Measurements from ENCODE around the gene ZBTB5.

ZBTB5 gene

DNA sequence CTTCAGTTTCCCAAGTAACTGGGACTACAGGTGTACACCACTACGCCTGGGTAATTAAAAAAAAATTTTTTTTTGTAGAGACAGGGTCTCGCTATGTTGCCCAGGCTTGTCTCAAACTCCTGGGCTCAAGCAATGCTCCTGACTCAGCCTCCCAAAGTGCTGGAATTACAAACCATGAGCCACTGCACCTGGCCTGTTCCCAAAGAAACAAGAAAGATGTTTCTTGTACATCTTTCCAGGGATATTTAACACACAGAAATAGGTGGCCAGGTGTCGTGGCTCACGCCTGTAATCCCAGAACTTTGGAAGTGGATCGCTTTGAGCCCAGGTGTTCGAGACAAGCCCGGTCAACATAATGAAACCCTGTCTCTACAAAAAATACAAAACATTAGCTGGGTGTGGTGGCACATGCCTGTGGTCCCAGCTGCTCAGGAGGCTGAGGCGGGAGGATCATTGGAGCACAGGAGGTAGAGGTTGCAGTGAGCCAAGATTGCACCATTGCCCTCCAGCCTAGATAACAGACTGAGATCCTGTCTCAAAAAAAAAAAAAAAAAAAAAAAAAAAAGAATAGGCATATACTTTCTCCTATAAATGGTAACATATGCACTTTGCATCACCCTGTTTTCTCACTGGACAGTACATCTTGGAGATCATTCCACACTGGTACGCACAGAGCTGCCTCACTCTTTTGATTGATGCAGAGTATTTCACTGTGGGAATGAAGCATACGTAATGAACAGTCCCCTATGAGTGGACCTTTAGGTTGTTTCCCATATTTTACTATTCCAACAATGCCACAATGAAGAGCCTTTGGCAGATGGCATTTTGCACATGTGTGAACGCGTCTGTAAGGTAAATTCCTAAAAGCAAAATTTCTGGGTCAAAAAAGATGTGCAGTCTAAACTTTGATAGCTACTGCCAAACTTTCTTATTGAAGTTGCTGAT, 44.7 kb downstream of the ZBTB5 start:
- TF ChIP-seq, protein P1, sequence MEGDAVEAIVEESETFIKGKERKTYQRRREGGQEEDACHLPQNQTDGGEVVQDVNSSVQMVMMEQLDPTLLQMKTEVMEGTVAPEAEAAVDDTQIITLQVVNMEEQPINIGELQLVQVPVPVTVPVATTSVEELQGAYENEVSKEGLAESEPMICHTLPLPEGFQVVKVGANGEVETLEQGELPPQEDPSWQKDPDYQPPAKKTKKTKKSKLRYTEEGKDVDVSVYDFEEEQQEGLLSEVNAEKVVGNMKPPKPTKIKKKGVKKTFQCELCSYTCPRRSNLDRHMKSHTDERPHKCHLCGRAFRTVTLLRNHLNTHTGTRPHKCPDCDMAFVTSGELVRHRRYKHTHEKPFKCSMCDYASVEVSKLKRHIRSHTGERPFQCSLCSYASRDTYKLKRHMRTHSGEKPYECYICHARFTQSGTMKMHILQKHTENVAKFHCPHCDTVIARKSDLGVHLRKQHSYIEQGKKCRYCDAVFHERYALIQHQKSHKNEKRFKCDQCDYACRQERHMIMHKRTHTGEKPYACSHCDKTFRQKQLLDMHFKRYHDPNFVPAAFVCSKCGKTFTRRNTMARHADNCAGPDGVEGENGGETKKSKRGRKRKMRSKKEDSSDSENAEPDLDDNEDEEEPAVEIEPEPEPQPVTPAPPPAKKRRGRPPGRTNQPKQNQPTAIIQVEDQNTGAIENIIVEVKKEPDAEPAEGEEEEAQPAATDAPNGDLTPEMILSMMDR (IDR thresholded peaks at IDR 0.05; ENCODE audit: low read depth, low read length) = no peak
- DNase-seq (ENCODE audit: extremely low read depth, low read depth) = no peak

DNA sequence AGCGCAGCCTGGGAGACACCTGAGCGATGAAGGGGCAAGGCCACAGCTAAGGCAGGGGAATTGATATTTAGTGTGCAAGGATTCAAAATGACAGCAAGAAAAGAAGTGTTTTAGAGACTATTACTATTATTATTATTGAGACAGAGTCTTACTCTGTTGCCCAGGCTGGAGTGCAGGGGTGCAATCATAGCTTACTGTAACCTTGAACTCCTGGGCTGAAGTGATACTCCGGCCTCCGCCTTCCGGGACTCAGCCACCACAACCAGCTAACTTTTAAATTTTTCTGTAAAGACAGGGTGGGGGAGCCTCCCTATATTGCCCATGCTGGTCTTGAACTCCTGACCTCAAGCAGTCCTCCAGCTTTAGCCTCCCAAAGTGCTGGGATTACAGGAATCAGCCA, 46.0 kb downstream of the ZBTB5 start:
- TF ChIP-seq, protein P1 (IDR thresholded peaks at IDR 0.05; ENCODE audit: low read depth, low read length) = no peak
- DNase-seq (ENCODE audit: extremely low read depth, low read depth) = no peak

DNA sequence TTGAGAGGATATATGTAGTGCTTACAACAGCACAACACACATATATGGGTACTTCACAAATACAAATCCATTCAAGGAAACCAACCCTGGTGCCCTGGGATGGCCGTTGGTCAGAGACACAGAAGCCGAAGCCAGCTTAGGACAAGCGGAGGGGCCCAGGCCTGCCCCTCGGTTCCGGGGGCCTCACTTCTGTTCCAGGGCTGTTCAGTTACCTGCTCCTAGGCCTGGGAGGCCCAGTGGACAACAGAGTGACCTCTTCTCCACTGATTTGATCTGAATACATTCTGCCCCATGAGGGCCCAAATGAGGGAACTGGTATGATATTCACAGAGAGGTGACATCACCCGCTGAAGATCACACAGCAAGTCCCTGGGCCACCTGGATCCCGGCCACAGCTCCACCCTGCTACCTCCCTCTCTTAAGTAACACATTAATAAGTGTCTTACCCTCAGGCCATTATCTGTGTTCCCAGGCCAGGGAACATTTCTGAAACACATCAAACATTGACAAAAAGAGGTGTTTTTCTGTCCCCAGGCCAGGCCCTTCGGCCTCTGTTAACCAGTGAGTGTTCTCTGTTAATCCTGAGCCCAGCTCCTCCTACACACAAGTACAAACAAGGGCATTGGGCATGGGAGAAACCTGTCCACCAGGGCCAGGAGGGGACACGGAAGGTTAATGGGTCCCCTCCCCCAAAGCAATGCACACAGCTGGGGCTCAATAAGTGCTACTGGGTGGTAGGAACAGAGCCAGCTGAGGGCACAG, 47.2 kb downstream of the ZBTB5 start:
- TF ChIP-seq, protein P1 (IDR thresholded peaks at IDR 0.05; ENCODE audit: low read depth, low read length) = no peak
- DNase-seq (ENCODE audit: extremely low read depth, low read depth) = no peak

DNA sequence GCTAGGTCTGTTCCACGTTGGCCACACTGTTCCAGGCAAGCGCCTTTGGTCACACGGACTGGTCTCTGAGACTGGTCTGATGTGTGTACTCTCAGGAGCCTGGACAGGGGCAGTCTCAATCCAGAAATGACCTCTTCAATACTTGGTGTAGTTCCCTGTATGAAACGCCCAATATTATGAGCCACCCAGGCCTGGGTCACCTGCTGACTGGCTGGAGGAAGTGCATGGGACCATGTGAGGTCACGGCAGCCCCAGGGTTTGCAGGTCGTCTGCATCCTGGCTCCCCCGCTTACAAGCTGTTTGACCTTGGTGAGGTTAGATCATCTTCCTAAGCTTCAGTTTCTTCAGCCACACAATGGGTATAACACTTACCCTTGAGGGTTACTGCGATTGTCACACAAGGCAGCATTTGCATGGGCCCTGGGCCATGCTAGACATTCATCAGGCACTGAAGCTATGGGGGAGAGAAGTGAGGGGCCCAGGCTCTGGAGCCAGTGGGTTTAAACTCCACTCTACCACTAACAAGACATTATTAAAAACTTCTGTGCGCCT, 47.9 kb downstream of the ZBTB5 start:
- TF ChIP-seq, protein P1 (IDR thresholded peaks at IDR 0.05; ENCODE audit: low read depth, low read length) = no peak
- DNase-seq (ENCODE audit: extremely low read depth, low read depth) = no peak

DNA sequence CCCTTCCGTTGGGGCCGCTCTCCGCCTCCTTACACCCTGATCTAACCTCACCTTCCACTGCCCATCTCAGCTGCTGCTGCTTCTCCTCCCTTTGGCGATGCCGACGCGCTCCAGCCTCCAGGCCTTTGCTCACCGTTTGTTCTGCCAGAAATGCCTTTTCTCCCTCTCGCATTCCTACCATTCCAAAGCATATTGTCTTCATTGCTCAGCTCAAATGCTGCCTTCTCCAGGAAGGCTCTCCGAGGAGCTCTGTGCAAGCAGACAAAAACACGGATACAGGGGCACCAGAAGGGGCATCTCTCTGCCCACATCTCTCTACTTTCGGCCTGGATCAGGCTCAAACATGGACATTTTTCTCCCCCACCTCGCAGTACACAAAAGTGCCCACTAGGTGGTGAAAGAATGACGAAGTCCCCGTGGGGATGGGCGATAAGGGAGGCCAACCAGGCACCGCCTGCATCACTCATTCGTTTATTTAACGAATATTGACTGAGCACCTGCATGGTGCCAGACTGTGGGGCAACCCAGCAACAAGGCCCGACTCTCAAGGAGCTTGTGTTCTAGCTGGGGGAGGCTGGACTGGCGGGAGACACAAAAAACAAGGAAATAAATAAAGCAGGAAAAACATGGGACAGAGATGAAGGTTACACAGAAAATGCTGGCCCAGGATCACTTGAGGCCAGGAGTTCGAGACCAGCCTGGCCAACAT, 50.1 kb downstream of the ZBTB5 start:
- TF ChIP-seq, protein P1 (IDR thresholded peaks at IDR 0.05; ENCODE audit: low read depth, low read length) = peak; percentile 83
- peak; percentile 25 for DNase-seq (ENCODE audit: extremely low read depth, low read depth)

DNA sequence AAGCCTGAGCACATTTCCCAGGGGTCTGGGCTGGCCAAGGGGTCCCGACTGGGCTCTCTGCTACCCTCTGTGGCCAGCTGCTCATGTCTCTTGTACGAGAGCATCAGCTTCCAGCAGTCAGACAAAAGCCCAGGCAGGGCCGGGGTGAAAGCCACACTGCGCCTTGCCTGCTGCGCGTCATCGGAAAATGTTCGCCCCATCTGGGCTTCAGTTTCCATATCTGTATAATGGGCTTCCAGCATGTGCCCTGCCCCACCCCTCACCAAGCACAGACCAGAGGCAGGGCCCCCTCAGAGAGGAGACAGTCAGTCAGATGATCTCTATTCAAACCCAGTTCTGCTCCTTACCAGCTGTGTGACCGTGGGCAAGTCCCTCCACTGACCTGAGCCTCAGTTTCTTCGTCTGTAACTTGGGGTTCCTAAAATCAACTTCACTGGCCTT, 50.7 kb downstream of the ZBTB5 start:
- TF ChIP-seq, protein P1 (IDR thresholded peaks at IDR 0.05; ENCODE audit: low read depth, low read length) = no peak
- no peak for DNase-seq (ENCODE audit: extremely low read depth, low read depth)
